SH-SY5Y (cell line): Measurements from ENCODE around the gene PRRT1.

Experiments
- GATA2 ChIP-seq: IDR thresholded peaks from 2 replicates; pipeline ENCODE4 v1.6.1; 2011; ENCODE audit warnings: mild to moderate bottlenecking, low read depth, low read length
- GATA3 ChIP-seq: IDR thresholded peaks from 2 replicates; pipeline ENCODE4 v1.6.1; 2011; ENCODE audit warnings: low read depth, mild to moderate bottlenecking, low read length, moderate library complexity

DNA sequence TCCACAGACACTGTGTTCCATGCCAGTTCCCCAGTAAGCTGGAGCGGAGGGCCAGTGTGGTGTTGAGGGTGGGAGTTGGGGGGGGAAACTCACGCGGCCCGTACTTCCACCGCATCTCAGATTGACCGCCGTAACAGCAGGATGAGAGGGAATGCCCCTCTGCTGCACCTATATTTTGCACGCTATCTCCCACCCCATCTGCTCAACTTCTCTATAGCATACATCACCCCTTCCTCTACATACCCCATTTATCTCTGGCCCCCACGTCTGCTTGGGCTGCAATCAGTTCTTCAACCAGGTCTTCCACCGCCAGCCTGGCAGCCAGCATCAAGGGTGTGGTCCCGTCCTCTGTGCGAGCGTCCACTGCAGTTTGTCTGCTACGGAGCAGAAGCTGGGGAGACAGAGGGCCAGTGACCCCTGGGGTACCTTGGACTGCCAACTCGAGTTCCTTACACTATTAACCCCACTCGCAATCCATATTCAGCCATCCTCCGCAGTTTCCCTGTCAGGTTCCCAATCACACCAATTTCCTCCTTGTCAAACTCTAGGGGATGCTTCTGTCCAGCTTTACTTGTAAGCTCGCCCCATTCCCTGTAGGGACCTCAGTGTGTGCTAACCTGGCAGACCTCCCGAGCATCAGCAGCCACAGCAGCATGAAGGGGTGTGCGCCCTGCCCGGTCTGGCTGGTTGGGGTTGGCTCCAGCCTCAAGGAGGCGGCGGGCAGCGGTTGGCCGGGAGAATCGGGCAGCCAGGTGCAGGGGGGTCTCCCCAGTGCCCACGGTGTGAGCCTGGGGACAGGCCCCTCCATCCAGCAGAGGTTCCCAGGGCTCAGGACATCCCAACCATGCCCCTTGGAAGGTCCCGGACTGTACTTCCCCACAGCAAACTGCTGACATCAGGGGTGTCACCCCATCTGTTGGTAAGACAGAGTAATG, 45.2 kb upstream of the PRRT1 start:
- TF ChIP-seq GATA2 (peak; percentile 49), GATA3 (no peak)
